Activated CD8-positive, alpha-beta T cell treated with anti-CD3 and anti-CD28 coated beads for 36 hours (primary cell): ENCODE results near the gene PAGE2. TPM values are rescaled to one million over a fixed set of nuclear protein-coding genes. Genes with fewer than 3 reads are reported as not detected.
"Not testable (repeated sequence)": the region's sequence is repeated elsewhere in the genome, so short reads cannot be mapped to it uniquely, and the experiment has no call there.

Experiments
- ATAC-seq: fragments of 200-7000 bp; cut with Tn5 transposase; one replicate; pipeline ENCODE4 v1.10.0; 2021; ENCODE audit warnings: mild to moderate bottlenecking, moderate library complexity
- CTCF ChIA-PET: fragments of 350-600 bp; sonication (Branson Sonifier 250); formaldehyde crosslinking; loops from one replicate; lab custom pipeline; 2021; ENCODE audit warnings: antibody characterized with exemption; lab: Charles Lee
- POLR2A ChIA-PET: fragments of 350-600 bp; sonication (Branson Sonifier 250); formaldehyde crosslinking; loops from one replicate; lab custom pipeline; 2021; ENCODE audit warnings: antibody characterized with exemption; lab: Charles Lee
- DNase-seq: peaks from one replicate; pipeline ENCODE4 v3.0.0-alpha.2; 2020
- H3K27ac Mint-ChIP-seq: one replicate; pipeline ENCODE4 v1.8.0; 2021; ENCODE audit warnings: mild to moderate bottlenecking, mixed read lengths
- H3K27me3 Mint-ChIP-seq: one replicate; pipeline ENCODE4 v1.8.0; 2021; ENCODE audit warnings: mixed read lengths
- H3K36me3 Mint-ChIP-seq: one replicate; pipeline ENCODE4 v1.8.0; 2021; ENCODE audit warnings: low read depth, mixed read lengths
- H3K4me1 Mint-ChIP-seq: one replicate; pipeline ENCODE4 v1.8.0; 2021; ENCODE audit warnings: low read depth, mixed read lengths
- H3K4me3 Mint-ChIP-seq: one replicate; pipeline ENCODE4 v1.8.0; 2021; ENCODE audit warnings: mild to moderate bottlenecking, moderate library complexity, mixed read lengths
- H3K9me3 Mint-ChIP-seq: one replicate; pipeline ENCODE4 v1.8.0; 2021; ENCODE audit warnings: mixed read lengths
- intact Hi-C: fragments of 100-400 bp; cut with micrococcal nuclease; formaldehyde crosslinking; loops from one replicate; pipeline ENCODE4 v1.10.0; 2022
- total RNA-seq, 2 experiments: library from RNA; stranded (reverse); gene quantifications; one replicate each; pipeline ENCODE4 v1.2.3, GENCODE V29; 2021
- TF ChIP-seq, protein P1 (sequence below): fragments of 200-600 bp; IDR thresholded peaks from one replicate; pipeline ENCODE4 v1.8.0; 2022; ENCODE audit warnings: antibody characterized with exemption, mild to moderate bottlenecking

PAGE2 gene
- total RNA-seq, 2 experiments from 2014 or later: not detected

DNA sequence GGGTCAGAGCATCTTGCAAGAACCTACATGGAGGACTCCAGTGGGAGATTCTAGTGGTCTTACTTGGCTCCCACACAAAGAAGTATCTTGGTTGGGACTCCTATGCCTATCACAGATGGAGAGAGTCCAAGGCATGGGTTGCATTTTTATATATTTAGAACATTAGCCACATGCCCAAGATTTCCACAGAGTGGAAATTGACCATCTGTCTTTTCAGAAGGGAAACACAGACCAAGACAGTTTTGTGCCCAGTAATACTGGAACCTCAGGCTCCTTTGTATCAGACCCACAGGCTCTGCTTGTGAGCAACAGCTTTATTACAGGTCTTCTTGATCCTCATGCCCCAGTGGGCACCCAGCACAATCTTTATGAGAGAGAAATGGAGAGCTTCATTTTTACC is 43.6 kb downstream of the PAGE2 start:
- Mint-ChIP-seq H3K9me3 (no peaks in the 10 kb centered on the region), H3K4me1 (no peaks in the 10 kb centered on the region), H3K27me3 (peaks cover 3% of the 10 kb centered on the region), H3K36me3 (no peaks in the 10 kb centered on the region), H3K4me3 (no peak overlapping the region), H3K27ac (no peak overlapping the region)
- POLR2A ChIA-PET: no interaction called here
- no peak for DNase-seq
- TF ChIP-seq, protein P1, sequence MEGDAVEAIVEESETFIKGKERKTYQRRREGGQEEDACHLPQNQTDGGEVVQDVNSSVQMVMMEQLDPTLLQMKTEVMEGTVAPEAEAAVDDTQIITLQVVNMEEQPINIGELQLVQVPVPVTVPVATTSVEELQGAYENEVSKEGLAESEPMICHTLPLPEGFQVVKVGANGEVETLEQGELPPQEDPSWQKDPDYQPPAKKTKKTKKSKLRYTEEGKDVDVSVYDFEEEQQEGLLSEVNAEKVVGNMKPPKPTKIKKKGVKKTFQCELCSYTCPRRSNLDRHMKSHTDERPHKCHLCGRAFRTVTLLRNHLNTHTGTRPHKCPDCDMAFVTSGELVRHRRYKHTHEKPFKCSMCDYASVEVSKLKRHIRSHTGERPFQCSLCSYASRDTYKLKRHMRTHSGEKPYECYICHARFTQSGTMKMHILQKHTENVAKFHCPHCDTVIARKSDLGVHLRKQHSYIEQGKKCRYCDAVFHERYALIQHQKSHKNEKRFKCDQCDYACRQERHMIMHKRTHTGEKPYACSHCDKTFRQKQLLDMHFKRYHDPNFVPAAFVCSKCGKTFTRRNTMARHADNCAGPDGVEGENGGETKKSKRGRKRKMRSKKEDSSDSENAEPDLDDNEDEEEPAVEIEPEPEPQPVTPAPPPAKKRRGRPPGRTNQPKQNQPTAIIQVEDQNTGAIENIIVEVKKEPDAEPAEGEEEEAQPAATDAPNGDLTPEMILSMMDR: no peak
- CTCF ChIA-PET: no interaction called here
- no peak for ATAC-seq
- intact Hi-C loops: no loop called here

DNA sequence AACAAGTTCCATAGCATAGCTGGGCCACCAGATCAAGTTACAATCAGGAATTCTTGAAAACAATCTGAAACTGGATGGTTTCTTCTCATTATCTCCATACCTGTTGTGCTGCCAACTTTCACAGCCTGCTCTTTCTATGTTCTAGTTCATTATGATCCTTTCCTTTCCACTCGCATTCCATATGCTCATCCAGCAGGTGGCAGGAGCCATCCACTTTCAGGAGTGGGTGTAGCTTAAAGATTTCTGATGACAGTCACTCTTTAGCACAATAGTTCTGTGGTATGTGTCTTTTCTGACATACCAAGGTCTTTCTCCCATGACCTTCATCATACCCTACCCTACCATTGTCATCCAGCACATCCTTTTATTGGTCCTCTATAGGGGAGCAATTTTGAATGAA is 46.4 kb downstream of the PAGE2 start:
- DNase-seq: peak; percentile 29
- ATAC-seq: peak; percentile 42
- TF ChIP-seq, protein P1: no peak
- ChIA-PET POLR2A (no interaction called here), CTCF (interaction anchor here (0.6 to 2.2 kb wide), 6 partner anchors 8 to 1317 kb away, joined by 3 to 9 read pairs (median 4); no protein-coding TSS in a partner anchor)
- Mint-ChIP-seq H3K4me1 (no peaks in the 10 kb centered on the region), H3K27me3 (no peaks in the 10 kb centered on the region), H3K4me3 (no peak overlapping the region), H3K27ac (no peak overlapping the region), H3K9me3 (no peaks in the 10 kb centered on the region), H3K36me3 (no peaks in the 10 kb centered on the region)
- intact Hi-C loops: no loop called here

DNA sequence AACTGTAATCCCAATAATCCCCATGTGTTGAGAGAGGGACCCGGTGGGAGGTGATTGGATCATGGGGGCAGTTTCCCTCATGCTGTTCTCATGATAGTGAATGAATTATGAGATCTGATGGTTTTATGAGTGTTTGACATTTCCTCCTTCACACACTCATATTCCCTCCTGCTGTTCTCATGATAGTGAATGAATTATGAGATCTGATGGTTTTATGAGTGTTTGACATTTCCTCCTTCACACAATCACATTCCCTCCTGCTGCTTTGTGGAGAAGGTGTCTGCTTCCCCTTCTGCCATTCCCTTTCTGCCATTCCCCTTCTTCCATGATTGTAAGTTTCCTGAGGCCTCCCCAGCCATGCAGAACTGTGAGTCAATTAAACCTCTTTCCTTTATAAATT is 52.0 kb downstream of the PAGE2 start:
- H3K36me3 Mint-ChIP-seq, H3K27ac Mint-ChIP-seq, H3K4me1 Mint-ChIP-seq, CTCF ChIA-PET, ATAC-seq, H3K9me3 Mint-ChIP-seq, H3K27me3 Mint-ChIP-seq, POLR2A ChIA-PET, H3K4me3 Mint-ChIP-seq, DNase-seq, intact Hi-C loops: not testable (repeated sequence)

Other genes starting within 250 kb of the PAGE2 start
- 1 to 10 TPM; 4.0 to 5.2 TPM for gene TRO, start 168.2 kb upstream of the PAGE2 start, total RNA-seq
- gene PFKFB1, start 94.8 kb upstream of the PAGE2 start, total RNA-seq: under 1 TPM; 0.60 to 0.92 TPM
- 10 to 100 TPM; 30.0 to 33.0 TPM for gene APEX2, start 88.7 kb upstream of the PAGE2 start, total RNA-seq
- gene ALAS2, start 58.0 kb upstream of the PAGE2 start, total RNA-seq: not detected
- gene PAGE2B, start 14.0 kb upstream of the PAGE2 start, total RNA-seq: under 1 TPM in 1 of 2 experiments, not detected in 1; 0.68 TPM
- gene PAGE5, start 131.3 kb downstream of the PAGE2 start, total RNA-seq: not detected
- not detected for gene PAGE3, start 175.9 kb downstream of the PAGE2 start, total RNA-seq